HG02571 (cell line): ENCODE measurements around the gene SELENOP.
"Not testable (repeated sequence)": the region's sequence is repeated elsewhere in the genome, so short reads cannot be mapped to it uniquely, and the experiment has no call there.

Source experiments
- ATAC-seq: cut with Tn5 transposase; IDR thresholded peaks from one replicate; pipeline ENCODE4 v1.9.1; 2021; ENCODE audit warnings: mild to moderate bottlenecking, moderate library complexity; ENCODE audit not compliant: unreplicated experiment

SELENOP gene, protein sequence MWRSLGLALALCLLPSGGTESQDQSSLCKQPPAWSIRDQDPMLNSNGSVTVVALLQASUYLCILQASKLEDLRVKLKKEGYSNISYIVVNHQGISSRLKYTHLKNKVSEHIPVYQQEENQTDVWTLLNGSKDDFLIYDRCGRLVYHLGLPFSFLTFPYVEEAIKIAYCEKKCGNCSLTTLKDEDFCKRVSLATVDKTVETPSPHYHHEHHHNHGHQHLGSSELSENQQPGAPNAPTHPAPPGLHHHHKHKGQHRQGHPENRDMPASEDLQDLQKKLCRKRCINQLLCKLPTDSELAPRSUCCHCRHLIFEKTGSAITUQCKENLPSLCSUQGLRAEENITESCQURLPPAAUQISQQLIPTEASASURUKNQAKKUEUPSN

DNA sequence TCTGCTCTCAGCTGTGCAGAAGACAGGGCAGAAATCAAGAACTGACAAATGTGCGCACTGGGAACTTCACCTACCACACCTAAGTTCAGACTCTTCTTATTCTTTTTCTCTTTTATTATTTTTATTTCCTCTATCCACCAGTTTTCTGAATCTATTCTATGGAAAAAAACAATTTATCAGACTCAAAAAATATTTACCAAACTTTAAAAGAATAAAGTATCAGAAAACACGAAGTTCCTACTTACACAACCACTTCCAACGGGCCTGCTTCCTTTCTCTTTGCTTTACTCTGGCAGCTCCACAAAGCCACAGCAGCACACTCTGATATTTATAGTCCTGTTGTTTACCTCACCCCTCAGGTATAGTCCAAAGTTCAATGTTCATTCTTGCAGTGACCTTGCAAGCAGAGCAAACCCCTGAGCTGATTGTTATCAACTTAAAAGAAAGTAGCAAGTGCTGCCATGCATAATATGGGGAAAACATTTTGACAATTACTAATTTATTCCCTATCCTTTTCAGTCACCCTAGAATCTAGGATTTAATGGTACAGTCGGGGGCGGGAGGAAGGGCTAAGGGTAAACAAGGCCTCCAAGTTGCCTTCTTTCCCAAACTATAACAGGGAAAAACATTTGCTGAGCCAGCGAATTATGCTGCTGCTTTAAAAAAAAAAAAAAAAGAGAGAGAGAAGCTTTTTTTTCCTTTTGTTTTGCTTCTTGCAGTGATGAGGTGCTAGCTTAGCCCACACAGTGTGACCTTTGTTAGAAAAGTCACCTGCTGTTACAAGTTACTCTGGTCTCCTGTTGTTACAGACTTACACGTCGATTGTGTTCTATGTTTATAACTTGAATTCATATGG lies at the start of gene SELENOP:
Gene SELENOP, minus strand, starts transcription at position 302 of the 856 bp plus-strand sequence. CDS start 3,539 bp downstream, outside the sequence.
- no peak for ATAC-seq

DNA sequence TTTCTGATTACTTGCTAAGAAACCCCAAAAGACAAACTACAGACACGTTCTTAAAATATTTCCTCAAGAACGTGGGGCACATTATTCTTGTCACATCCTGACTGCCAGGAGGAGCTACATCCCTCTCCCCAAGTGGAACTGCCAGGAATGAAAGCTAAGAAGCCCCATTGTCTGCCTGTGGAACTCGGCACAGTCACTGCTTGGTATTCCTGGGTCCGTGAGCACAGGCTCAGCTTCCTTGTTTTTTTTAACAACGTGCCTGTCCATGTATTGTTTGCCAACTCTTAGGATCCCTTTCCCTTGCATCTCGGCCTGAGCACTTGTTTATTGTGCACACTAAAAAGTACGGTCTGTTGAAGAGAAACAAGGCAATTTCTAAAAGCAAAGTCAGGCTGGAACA lies 47.0 kb upstream of the SELENOP start:
- no peak for ATAC-seq

DNA sequence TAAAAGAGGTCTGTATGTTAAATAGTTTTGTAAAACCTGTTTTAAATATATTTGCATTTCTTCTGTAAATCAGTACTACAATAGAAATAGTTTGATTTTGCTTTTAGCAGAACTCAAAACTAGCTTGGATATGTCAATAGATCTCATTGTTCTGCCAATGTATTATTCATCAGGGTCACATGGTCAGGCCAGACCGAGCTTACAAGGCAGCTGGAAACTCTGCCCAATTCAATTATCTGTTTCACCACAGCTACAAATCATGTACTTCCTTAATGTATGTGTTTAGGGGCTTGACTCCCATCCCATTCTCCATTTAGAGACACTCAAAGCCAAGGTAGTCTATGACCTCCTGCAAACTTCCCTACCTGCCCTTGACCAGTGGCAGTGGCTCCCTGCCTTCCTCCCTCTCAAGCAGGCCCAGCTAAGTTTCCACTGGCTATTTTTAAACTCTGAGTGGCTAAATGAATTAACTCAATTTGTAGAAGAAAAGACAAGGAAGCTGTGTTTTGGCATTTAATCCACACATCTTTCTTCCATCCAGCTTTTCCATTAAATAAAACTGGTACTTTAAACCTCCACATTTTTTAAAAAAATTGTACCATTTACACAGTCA lies 46.4 kb upstream of the SELENOP start:
- no peak for ATAC-seq

DNA sequence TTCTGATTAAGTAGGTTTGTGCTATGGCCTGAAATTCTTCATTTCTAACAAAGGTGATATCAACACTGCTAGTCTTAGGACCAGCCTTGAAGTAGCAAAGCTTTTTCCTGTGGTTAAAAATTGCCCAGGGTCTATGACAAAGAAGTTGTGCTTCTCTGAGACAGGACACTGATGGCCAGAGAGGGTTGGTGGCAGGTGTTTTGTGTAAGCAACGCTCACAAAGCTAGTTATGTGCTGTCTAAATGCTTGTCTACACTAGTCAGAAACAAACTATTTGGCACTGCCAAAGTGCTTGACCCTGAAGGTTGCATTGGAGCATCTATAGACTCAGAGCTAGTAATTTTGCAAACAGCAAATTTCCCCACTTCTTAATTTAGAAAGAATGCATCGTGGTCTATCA lies 44.1 kb upstream of the SELENOP start:
- no peak for ATAC-seq

DNA sequence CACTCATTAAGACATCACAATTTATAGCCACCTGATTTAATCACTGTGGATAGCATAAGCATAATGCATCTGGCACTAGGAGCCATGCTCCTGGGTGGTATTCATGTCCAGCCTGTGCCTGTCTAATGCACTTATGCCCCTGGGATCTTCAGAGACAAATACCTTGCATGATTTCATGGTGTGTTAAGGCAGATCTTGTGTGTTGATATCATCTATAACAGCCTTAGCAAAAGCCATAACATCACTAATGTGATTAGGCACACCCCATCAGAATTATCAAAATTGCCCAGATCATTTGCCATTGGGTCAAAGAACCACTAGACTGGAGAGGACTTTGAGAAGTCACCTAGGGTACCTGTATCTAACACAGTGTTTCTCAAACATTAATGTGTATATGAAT lies 43.7 kb upstream of the SELENOP start:
- no peak for ATAC-seq

DNA sequence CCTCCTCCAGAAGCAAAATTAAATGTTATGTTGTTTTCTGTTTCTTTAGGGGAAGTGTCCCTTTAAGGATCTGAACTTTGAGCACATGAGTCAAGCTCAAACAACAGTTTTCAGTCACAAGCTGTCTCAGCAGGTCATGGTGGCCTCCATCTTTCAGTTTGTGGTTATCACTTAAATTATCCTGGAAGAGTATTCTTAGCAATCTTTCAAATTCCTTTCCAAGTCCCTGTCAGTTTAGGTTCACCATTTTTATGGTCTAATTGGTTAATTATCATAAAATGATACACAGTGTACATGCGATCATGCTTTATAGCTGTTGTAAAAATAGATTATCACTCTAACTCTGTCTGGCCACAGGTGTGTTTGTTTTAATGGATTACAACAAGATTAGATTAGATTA lies 43.1 kb upstream of the SELENOP start:
- no peak for ATAC-seq

DNA sequence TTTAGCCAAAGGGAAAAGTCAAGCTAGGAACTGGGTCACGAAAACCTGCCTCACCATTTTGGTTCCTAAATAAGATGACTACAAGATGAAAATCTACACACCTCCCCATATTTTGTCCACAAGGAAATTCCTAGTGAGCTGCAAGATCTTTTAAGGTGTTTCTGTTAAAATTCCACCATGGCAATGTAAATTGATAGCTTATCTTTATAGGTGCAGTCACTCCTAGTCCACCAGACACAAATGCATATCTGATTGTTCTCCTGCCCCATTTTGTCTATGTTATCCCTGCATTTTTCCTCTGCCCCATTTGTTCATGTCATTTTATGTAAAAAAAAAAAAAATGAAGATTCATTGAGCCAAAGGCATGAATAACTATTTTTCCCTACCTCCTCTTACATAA lies 41.1 kb upstream of the SELENOP start:
- no peak for ATAC-seq

DNA sequence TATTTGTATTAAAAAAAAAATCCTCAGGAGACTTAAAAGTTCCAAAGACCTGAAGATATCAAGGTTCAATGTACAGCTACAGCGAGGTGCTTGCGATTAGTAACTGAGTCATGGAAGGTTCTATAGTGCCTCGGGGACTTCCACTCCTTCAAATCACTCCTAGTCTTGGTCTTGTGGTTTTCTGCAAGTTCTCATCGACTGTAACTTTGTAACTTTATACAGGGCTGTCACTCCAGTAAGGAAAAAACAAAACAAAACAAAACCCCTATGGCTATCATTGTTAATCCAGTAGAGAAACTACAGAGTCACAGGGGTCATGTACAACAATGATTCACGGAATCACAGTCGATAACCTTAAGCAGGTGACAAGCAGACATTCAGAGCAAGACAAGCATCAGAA lies 39.8 kb upstream of the SELENOP start:
- no peak for ATAC-seq

DNA sequence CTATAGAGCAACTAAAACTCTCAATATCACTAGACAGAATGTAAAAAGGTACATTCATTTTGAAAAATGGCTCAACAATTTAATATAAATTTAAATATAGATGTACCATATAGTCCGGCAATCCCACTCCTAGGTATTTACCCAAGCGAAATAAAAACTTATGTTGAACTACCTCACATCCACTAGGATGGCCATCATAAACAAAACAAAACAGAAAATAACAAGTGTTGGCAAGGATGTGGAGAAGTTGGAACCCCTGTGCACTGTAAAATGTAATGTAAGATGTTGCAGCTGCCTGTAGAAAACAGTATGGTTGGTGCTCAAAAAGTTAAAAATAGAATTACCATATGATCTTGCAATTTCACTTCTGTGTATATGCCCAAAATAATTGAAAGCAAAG lies 36.9 kb upstream of the SELENOP start:
- no peak for ATAC-seq

DNA sequence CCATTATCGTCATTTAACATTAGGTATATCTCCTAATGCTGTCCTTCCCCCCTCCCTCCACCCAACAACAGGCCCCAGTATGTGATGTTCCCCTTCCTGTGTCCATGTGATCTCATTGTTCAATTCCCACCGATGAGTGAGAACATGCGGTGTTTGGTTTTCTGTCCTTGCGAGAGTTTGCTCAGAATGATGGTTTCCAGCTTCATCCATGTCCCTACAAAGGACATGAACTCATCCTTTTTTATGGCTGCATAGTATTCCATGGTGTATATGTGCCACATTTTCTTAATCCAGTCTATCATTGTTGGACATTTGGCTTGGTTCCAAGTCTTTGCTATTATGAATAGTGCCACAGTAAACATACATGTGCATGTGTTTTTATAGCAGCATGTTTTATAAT lies 32.7 kb upstream of the SELENOP start:
- not testable (repeated sequence) for ATAC-seq

DNA sequence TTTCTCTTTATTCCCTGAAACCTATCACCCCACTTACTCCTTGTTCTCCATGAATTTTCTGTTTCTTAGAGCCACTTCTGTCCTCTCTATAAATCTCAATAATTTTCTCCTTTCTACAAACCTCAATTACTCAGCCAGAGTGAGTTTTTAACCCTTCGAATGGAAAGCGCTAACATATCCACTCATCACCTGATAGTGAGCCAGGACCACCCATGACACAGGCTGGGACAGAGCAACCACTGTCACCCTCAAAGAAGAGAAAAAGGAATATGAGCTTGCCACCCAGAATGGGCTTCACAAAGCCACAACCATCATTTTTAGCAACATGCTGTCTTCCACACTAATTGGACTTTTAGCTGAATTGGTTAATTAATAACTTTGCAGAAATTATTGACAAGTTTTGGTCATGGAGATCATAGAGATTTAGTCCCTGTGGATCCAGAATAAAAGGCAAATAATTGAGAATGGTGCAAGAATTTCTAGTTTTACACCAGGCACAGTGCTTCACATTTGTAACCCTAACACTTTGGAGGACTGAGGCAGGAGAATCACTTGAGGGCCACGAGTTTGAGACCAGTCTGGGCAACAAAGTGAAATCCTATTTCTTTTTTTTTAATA lies 32.1 kb upstream of the SELENOP start:
- ATAC-seq, result no peak

DNA sequence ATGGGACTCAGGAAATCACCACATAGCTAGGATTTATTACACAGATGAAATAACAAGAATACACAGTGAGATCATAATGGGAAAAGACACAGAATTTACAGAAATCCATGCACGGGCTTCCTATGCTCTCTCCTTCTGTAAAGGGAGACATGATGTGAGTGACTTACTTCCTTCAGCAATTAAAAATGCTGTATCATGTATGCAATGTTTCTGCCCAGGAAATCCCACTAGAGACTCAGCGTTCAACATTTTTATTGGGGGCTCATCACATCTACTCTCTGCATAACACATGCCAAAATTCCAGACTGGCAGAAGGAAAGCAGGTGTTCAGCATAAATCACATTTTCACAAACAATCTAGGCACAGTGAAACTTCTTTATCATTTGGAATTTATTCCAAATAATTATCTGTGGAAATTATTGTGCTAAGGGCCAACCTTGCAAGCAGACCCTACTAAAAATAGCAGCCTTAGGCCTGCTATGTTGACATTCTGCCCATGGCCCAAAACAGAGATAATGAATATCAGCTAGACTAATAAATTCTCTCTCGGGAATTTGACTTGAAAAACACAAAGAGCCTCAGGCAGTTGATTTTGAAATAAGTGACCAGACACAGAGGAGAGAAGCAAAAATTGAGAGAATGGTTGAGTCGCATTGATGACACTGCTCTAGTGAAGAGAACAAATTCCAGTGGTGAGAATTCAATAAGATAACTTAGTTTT lies 31.4 kb upstream of the SELENOP start:
- ATAC-seq, result no peak

DNA sequence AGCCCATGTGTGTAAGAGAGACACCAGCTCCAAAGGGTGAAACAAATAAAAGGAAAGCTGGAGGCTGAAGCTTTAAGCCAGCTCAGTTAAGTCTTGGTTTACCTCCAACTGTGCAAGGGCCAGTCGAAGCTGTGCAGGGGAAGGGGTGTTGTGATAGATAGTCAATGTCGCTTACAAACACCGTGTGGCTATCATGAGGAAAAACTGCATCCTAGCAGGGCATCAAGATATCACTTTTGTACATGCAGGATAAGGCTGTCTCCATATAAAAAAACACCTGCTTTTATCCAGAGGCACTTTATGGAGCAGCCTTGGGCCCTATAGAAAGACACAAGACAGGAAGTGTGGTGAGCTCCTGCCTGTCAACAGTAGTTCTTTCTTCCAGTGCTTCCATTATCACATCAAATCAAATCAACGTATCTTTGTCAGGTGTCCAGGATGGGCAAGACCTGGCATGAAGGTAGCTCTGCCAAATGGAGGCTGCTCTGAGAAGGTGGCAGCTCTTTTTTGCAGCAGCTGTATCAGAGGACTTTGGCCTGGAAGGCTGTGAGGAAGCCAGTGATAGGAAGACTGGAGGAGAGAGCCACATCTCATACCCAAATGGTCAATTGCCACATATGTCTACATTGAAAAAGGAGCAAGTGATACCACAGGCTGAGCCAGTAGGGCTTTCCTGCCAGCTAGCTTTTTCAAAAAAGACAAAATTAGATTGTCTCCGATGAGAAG lies 29.3 kb upstream of the SELENOP start:
- no peak for ATAC-seq

DNA sequence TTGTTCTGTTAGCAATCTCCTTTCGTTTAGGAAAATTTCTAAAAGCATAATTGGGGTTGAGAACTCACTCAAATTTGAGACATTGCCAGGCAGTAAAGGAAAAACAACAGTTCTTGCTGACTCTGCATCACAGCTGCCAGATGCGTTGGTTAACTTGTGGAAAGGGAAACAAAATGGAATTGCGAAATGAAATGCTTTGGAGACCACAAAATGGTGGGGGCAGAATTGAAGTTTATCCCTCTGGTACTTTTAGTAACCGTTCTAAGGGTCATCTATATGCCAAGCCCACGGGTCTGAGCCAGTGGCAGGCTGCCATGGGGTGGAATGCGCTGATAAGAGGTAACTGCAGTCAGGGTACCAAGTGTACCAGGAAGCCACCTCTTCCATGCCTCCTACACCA lies 28.6 kb upstream of the SELENOP start:
- no peak for ATAC-seq

DNA sequence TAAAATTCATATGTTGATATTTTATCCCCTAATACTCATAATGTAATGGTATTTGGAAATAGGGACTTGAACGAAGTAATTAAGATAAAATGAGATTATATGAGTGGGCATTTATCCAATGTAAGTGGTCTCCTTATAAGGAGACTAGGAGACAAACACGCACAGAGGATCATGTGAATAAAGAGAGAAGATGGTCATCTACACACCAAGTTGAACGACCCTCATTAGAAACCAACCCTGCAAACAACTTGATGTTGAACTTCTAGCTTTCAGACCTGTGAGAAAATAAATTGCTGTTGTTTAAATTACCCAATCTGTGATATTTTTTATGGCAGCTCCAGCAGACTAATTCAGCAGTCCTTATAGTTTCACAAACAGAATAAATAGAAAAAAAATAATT lies 27.5 kb upstream of the SELENOP start:
- ATAC-seq, result no peak

DNA sequence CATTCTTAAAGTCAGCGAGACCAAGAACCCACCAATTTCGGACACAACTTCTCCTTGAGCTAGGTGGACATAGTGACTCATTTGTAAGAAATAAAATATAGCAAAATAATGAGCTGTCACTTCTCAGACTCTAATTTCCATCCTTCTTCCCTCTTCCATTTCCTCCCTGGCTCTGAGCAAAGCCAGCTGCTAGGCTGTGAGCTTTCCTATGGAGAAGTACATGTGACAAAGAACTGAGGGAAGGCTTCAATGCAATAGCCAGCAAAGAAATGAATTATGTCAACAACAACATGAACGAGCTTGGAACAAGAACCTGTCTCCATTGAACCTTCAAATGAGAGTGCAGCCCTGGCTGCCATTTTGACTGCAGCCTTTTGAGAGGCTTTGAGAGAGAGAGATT lies 25.9 kb upstream of the SELENOP start:
- no peak for ATAC-seq

DNA sequence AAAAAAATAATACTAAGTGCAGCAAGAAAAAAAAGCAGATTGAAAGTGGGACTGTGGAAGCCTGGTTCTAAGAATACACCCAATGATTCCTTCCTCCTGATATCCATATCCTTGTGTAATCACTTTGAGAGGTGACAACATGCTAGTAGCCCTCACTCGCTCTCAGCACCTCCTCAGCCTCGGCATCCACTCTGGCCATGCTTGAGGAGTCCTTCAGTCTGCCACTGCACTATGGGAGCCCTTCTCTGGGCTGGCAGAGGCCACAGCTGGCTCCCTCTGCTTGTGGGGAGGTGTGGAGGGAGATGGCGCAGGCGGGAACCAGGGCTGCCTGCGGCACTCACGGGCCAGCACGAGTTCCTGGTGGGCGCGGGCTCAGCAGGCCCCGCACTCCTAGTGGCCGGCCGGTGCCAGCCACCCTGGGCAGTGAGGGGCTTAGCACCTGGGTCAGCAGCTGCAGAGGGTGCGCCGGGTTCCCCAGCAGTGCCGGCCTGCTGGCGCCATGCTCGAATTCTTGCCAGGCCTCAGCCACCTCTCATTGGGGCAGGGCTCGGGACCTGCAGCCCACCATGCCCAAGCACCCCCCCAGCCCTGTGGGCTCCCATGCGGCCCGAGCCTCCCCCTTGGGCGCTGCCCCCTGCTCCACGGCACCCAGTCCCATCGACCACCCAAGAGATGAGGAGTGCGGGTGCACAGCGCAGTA lies 24.5 kb upstream of the SELENOP start:
- no peak for ATAC-seq

DNA sequence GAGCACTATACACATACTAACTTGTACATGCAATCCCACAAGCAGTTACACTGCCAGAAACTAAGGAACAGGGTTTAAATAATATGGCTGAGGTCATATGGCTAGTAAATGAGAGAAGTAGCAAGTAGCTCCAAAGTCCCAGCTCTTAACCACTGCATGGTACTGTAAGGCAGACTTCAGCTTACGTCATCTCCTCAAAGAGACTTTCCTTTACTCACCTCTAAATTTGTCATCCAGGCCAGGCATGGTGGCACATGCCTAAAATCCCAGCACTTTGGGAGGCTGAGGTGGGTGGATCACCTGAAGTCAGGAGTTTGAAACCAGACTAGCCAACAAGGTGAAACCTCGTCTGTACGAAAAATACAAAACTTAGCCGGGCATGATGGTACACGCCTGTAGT lies 20.4 kb upstream of the SELENOP start:
- no peak for ATAC-seq

DNA sequence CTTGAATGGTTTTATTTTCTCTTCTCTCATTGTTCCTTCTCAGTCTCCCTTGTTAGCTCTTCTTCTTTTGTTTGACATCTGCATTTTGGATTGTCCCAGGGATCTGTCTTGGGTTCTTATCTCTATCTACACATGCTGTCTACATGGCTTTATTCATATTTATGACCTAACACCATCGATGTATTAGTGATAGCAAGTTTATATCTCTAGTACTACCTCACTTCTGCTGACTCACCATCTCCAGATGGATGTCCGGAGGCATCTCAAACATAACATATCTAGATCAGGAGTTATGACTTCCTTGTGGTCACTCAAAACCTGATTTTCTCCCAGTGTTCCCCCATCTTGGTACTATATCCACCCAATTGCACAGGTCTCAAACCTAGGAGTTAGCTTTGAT lies 19.2 kb upstream of the SELENOP start:
- ATAC-seq, result no peak
